Breast epithelium (tissue), 3 donors: ENCODE measurements around the gene PIK3R5.

ENCODE experiments used
- POLR2A ChIP-seq: fragments of 450-650 bp; IDR thresholded peaks from one replicate; pipeline ENCODE4 v1.6.1; 2016; ENCODE audit warnings: antibody characterized with exemption, mild to moderate bottlenecking, moderate library complexity
- TF ChIP-seq, protein P1 (sequence below), 3 donors: fragments of 450-650 bp; IDR thresholded peaks; one replicate each; pipeline ENCODE4 v1.5.1; 2016 to 2017; ENCODE audit warnings: antibody characterized with exemption in 3 of 3, mild to moderate bottlenecking in 3 of 3, moderate library complexity in 3 of 3

DNA sequence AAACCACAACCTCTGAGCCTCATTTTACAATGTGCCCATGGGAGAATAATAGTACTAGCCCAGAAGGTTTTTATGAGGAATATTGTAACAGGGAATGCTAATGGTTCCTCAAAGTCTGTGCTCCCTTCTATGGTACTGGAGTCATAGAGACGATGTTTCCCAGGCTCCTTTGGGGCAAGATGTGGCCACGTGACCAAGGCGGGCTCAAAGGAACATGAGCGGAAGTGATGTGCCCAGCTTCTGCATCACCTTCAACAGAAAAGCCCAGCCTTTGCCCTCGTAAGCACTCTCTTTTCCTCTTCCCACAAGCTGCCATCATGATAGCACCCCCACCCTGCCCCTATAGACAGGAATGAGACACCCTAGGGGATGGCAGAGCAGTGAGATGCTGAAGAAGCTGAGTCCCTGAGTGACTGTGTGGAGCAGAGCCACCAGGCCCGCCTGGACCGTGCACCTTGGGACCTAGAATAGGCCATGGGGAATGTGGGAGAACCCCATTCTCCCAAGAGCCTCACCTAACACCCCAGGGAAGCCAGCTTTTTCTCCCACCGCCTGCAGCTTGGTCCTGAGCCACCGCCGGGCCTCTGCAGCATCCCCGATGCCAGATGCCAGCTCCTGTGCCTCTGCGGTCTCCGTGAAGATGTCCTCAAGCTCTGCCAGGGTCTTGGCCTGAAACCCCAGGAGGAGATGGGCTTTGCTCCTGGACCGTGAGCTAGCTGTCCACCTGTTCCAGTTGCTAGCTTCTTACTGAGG, 75.9 kb downstream of the PIK3R5 start:
- no peak for TF ChIP-seq POLR2A
- TF ChIP-seq, protein P1, sequence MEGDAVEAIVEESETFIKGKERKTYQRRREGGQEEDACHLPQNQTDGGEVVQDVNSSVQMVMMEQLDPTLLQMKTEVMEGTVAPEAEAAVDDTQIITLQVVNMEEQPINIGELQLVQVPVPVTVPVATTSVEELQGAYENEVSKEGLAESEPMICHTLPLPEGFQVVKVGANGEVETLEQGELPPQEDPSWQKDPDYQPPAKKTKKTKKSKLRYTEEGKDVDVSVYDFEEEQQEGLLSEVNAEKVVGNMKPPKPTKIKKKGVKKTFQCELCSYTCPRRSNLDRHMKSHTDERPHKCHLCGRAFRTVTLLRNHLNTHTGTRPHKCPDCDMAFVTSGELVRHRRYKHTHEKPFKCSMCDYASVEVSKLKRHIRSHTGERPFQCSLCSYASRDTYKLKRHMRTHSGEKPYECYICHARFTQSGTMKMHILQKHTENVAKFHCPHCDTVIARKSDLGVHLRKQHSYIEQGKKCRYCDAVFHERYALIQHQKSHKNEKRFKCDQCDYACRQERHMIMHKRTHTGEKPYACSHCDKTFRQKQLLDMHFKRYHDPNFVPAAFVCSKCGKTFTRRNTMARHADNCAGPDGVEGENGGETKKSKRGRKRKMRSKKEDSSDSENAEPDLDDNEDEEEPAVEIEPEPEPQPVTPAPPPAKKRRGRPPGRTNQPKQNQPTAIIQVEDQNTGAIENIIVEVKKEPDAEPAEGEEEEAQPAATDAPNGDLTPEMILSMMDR (IDR thresholded peaks at IDR 0.05): no peak
